ENCODE measurements around the gene PHACTR3. TPM values are rescaled to one million over a fixed set of nuclear protein-coding genes. Genes with fewer than 3 reads are reported as not detected.
"Not testable (repeated sequence)": the region's sequence is repeated elsewhere in the genome, so short reads cannot be mapped to it uniquely, and the experiment has no call there.

Gene PHACTR3
- total RNA-seq = under 1 TPM in 1 of 2 donors, not detected in 1; 0.13 TPM
- 6.1 TPM for polyA plus RNA-seq (2013, experiment 1 of 2)
- polyA plus RNA-seq (2013, experiment 2 of 2) = 7.1 TPM
- long read RNA-seq, experiment 1 = 0 reads
- long read RNA-seq, experiment 2 = 0 reads
- long read RNA-seq, experiment 3 = 0 reads
- long read RNA-seq, experiment 4 = 0 reads

DNA sequence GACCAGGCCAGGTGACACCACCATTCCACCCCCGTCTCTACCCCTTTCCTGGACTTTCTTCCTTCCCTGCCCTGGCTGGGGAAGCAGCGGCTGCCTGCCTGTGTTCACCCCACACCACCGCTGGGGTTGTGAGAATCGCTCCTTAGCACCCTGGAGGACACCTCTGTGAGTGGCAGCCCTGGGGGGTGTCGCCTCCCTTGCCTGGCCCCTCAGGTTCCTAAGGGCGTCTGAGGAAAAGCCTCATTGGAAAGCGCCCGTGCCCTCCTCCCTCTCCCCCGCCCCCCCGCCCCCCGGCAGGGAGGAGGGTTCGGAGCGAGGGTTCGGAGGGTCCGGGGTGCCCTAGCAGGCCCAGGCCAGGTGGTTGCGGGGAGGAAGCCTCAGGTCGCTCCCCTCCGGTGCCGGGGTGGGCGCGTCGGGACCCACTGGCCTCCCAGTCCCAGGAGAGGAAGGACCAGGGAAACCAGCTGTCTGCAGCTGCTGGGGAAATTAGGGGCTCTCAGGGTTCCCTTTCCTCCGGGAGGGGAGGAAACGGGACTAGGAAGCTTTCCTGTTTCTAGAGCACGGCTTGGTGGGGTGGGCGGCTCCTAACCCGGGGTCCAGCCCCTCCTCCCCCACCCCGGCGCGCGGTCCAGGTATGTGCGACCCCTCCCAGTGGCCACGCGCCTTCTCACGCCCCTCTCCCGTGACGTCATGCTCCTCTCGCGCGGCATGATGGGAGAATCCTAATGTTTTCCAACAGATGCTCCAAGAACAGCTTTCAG lies at the start of gene PHACTR3:
TSS of gene PHACTR3 (plus strand) at position 760 of the 761 bp plus-strand sequence. CDS start 475 bp downstream, outside the sequence.
- H3K27me3 Mint-ChIP-seq (ENCODE audit: insufficient read depth) = peaks cover 96% of the 10 kb centered on the region
- no peaks in the 10 kb centered on the region for H3K4me1 Mint-ChIP-seq
- no peak within 1 kb of the TSS for H3K4me3 ChIP-seq (ENCODE audit: low read length)
- no peaks in the 10 kb centered on the region for H3K36me3 Mint-ChIP-seq (ENCODE audit: low read depth)
- no peak within 1 kb of the TSS for H3K27ac Mint-ChIP-seq
- H3K4me3 Mint-ChIP-seq = peak within 1 kb of the TSS; percentile 23
- H3K36me3 ChIP-seq (ENCODE audit: control insufficient read depth, insufficient read depth, low read length) = no peaks in the 10 kb centered on the region
- DNase-seq = peak; percentile 77
- H3K9me3 ChIP-seq (ENCODE audit: control insufficient read depth, low read length) = no peaks in the 10 kb centered on the region
- TF ChIP-seq, protein P1, sequence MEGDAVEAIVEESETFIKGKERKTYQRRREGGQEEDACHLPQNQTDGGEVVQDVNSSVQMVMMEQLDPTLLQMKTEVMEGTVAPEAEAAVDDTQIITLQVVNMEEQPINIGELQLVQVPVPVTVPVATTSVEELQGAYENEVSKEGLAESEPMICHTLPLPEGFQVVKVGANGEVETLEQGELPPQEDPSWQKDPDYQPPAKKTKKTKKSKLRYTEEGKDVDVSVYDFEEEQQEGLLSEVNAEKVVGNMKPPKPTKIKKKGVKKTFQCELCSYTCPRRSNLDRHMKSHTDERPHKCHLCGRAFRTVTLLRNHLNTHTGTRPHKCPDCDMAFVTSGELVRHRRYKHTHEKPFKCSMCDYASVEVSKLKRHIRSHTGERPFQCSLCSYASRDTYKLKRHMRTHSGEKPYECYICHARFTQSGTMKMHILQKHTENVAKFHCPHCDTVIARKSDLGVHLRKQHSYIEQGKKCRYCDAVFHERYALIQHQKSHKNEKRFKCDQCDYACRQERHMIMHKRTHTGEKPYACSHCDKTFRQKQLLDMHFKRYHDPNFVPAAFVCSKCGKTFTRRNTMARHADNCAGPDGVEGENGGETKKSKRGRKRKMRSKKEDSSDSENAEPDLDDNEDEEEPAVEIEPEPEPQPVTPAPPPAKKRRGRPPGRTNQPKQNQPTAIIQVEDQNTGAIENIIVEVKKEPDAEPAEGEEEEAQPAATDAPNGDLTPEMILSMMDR (conservative IDR thresholded peaks at IDR 0.05) = peak; percentile 29
- H3K4me1 ChIP-seq (ENCODE audit: control insufficient read depth, insufficient read depth, low read length) = no peaks in the 10 kb centered on the region
- H3K9ac ChIP-seq (ENCODE audit: extremely low read depth, low read length, poor library complexity, severe bottlenecking) = no peak within 1 kb of the TSS
- H3K9me3 Mint-ChIP-seq = no peaks in the 10 kb centered on the region
- peak within 1 kb of the TSS; percentile 88 for H3K27ac ChIP-seq (ENCODE audit: low read depth, low read length)
- WGBS, 2 experiments (ENCODE audit: insufficient coverage in 1 of 2, insufficient read length in 1 of 2) = 42 to 60% methylated on average over 1 to 35 of the region's 40 CpGs
- H3K27me3 ChIP-seq (ENCODE audit: control insufficient read depth, insufficient read depth, low read length, poor library complexity, severe bottlenecking) = peaks cover 89% of the 10 kb centered on the region

DNA sequence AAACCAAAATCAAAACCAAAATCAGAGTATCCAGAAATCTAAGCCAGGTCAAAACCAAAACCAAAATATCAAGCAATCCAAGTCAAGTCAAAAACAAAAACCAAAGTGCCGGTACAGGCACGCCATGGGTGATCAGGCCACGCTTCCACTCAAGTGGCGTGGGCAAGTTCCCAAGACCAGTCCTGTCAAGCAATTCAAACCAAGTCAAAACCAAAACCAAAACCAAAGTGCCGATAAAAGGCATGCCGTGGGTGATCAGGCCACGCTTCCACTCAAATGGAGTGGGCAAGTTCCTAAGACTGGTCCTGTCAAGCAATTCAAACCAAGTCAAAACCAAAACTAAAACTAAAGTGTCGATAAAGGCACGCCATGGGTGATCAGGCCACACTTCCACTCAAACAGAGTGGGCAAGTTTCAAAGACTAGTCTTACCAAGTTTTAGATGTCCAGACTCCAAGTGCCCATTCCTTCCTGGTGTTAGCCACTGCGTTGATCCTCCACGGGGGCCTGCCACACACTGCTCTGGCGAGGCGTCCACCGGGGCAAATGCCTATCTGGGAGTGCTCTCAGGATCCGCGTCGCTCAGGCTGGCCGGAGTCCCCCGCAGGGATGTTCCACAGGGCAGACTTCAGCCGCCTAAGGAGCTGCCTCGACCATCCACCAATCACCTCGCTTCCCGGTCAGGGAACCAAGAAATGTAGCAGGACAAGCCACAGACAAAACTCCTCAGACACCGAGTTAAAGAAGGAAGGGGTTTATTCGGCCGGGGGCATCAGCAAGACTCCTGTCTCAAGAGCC lies 46.4 kb upstream of the PHACTR3 start:
- H3K27ac ChIP-seq (ENCODE audit: low read depth, low read length); H3K4me3 ChIP-seq (ENCODE audit: low read length); DNase-seq; H3K4me1 ChIP-seq (ENCODE audit: control insufficient read depth, insufficient read depth, low read length); H3K36me3 Mint-ChIP-seq (ENCODE audit: low read depth); H3K36me3 ChIP-seq (ENCODE audit: control insufficient read depth, insufficient read depth, low read length); H3K27me3 ChIP-seq (ENCODE audit: control insufficient read depth, insufficient read depth, low read length, poor library complexity, severe bottlenecking); H3K9me3 ChIP-seq (ENCODE audit: control insufficient read depth, low read length); H3K9ac ChIP-seq (ENCODE audit: extremely low read depth, low read length, poor library complexity, severe bottlenecking); H3K27me3 Mint-ChIP-seq (ENCODE audit: insufficient read depth): not testable (repeated sequence)
- WGBS, 2 experiments (ENCODE audit: insufficient coverage in 1 of 2, insufficient read length in 1 of 2) = 89 to 94% methylated on average over 15 to 26 of the region's 26 CpGs
- Mint-ChIP-seq H3K9me3 (peaks cover 18% of the 10 kb centered on the region), H3K4me1 (peaks cover 15% of the 10 kb centered on the region), H3K4me3 (peak overlapping the region; percentile 26), H3K27ac (peak overlapping the region; percentile 69)

DNA sequence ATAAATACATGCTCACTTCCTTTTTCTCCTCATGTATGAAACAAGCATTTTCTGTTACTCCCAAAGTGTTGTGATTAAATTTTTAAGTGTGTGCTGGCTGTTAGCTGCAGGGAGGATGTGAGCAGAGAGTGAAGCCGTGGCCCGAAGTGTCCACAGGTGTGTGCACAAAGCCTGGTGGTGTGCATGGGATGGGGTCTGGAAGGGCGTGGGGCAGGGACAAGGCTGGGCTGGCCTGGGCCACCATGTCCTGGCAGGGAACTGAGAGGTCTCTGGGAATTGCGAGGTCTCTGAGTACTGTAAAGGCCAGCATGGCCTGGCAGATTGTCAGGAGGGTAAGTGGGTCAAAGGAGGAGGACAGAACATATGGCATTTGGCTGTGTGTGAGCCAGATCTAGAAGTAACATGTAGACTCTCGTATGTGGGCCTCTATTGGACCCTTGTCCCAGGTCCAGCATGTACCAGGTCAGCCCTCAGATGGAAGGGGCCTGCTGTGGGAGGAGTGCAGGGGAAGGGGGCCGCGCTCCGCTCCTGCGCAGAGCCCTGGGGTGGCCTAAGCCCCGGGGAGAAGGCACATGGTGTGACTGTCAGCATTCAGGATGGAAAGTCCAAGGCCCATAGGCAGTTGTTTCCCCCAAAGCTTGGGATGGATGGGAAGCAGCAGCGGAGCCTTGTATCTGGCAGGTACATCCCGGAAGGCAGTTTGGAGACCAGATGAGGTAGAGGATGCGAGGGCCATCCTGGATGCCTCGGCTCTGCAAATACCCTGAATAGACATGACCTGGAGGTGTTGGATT lies 45.1 kb upstream of the PHACTR3 start:
- Histone ChIP-seq H3K36me3 (ENCODE audit: control insufficient read depth, insufficient read depth, low read length) (no peaks in the 10 kb centered on the region), H3K4me3 (ENCODE audit: low read length) (no peak overlapping the region), H3K9me3 (ENCODE audit: control insufficient read depth, low read length) (peaks cover 5% of the 10 kb centered on the region), H3K4me1 (ENCODE audit: control insufficient read depth, insufficient read depth, low read length) (no peaks in the 10 kb centered on the region), H3K27ac (ENCODE audit: low read depth, low read length) (no peak overlapping the region), H3K9ac (ENCODE audit: extremely low read depth, low read length, poor library complexity, severe bottlenecking) (no peak overlapping the region), H3K27me3 (ENCODE audit: control insufficient read depth, insufficient read depth, low read length, poor library complexity, severe bottlenecking) (no peaks in the 10 kb centered on the region)
- DNase-seq = no peak
- 83 to 86% methylated on average over 7 to 14 of the region's 14 CpGs for WGBS, 2 experiments (ENCODE audit: insufficient coverage in 1 of 2, insufficient read length in 1 of 2)
- TF ChIP-seq, protein P1 (conservative IDR thresholded peaks at IDR 0.05) = no peak
- Mint-ChIP-seq H3K4me1 (peaks cover 15% of the 10 kb centered on the region), H3K27ac (no peak overlapping the region), H3K9me3 (peaks cover 18% of the 10 kb centered on the region), H3K27me3 (ENCODE audit: insufficient read depth) (no peaks in the 10 kb centered on the region), H3K4me3 (no peak overlapping the region), H3K36me3 (ENCODE audit: low read depth) (peaks cover 7% of the 10 kb centered on the region)
